Activated CD8-positive, alpha-beta memory T cell treated with anti-CD3 and anti-CD28 coated beads, Interleukin-2, amount 50 U/mL, for 48 hours (primary cell): ENCODE results near the gene SMAD9.

Experiments used
- DNase-seq: peaks from one replicate; pipeline ENCODE4 v3.0.0-alpha.2; 2020

The SMAD9 gene

GRCh38 chr13:36814465-36814864 lies 105.6 kb downstream of the SMAD9 start:
- no peak for DNase-seq

DNA sequence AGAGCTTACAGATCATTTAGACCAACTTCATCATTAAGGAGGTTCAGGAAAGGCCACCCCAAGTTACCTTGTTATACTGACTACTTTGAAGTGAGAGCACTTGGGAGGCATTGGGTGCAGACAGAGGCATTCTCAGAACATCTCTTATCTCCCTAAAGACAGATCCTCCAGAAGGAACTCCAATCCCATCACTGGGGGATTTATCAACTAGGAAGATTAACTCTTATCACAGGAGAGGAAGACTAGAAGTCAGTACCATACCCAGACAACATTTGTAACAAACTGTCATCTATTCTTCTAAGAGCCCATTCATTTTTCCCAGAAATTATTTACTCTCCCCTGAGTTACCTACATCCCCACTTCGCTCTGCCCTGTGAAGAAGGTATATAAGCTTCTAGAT lies 106.8 kb downstream of the SMAD9 start:
- DNase-seq = no peak

DNA sequence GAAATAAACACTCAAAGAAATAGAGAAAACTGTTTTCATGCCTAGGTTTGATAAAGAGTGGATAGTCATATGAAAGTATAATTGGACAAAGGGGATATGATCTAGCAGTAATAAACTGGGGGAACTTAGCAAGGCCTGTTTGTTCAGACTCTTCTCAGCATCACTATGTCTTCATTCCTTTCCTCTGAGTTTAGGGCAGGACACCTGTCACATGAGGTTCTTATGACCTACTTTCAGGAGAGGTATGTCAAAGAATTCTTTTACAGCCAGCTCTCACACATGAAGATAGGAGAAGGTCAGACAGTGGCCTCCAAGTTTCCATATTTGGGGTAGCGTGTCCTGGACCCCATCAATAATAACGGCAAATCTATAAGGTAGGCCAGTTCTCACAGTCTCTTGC lies 112.4 kb downstream of the SMAD9 start:
- DNase-seq = no peak

- DNase-seq = no peak
Measured at GRCh38 chr13:36806102-36806501, 113.9 kb downstream of the SMAD9 start.

- no peak for DNase-seq
Measured at GRCh38 chr13:36804588-36804987, 115.5 kb downstream of the SMAD9 start.

GRCh38 chr13:36801035-36801434 lies 119.0 kb downstream of the SMAD9 start:
- no peak for DNase-seq

DNA sequence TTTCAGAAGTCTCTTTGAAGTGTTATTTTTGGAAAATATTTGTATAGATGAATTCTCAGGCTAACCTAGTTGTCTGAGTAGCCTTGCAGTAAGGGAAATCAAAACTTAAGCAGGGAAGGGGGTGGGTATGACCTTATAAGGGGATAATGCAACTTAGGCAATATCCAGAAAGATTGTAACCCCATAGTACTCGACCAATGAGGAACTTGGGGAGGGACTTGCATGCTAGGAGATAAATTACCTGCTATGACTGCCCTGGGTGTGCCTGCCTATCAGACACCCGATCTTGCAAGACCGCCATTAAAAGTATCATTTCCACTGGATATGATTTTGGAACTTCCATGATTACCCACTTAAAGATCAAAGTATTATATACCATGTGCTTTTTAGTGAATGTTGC lies 124.0 kb downstream of the SMAD9 start:
- DNase-seq = no peak

GRCh38 chr13:36795463-36795862 lies 124.6 kb downstream of the SMAD9 start:
- no peak for DNase-seq
